Measurements from ENCODE around the gene CHKA.

Gene CHKA

GRCh38 chr11:68036141-68036716 is 85.0 kb downstream of the CHKA start:
- no peak for DNase-seq
- no peak overlapping the region for H3K4me2 ChIP-seq (ENCODE audit: low read length)
- no peak overlapping the region for H4K8ac ChIP-seq (ENCODE audit: low read depth, low read length)
- H3K4ac ChIP-seq (ENCODE audit: low read depth, low read length), result no peak overlapping the region
- H3K79me2 ChIP-seq (ENCODE audit: control insufficient read depth, insufficient read depth, low read length), result peaks cover 5% of the 10 kb centered on the region
- no peak overlapping the region for H3K9ac ChIP-seq (ENCODE audit: low read length)
- no peaks in the 10 kb centered on the region for H3K27me3 ChIP-seq (ENCODE audit: insufficient read depth, low read length, poor library complexity)
- peaks cover 7% of the 10 kb centered on the region for H3K4me1 ChIP-seq (ENCODE audit: control insufficient read depth, low read depth, low read length)
- H3K79me1 ChIP-seq (ENCODE audit: low read length), result peaks cover 9% of the 10 kb centered on the region
- peaks cover 4% of the 10 kb centered on the region for H3K36me3 ChIP-seq (ENCODE audit: control insufficient read depth, insufficient read depth, low read length)
- H2BK15ac ChIP-seq (replicated peaks; ENCODE audit: low read depth), result no peak overlapping the region
- WGBS (ENCODE audit: extremely low coverage, insufficient coverage, low lambda C conversion rate), result no CpG with 5 or more reads among the region's 27 CpGs
- no peak overlapping the region for H2BK120ac ChIP-seq (ENCODE audit: low read depth, low read length)
- H3K56ac ChIP-seq (ENCODE audit: low read length), result no peak overlapping the region
- H3K18ac ChIP-seq (ENCODE audit: low read length), result no peak overlapping the region
- no peak overlapping the region for H2AK5ac ChIP-seq (ENCODE audit: low read length)
- H4K5ac ChIP-seq (ENCODE audit: low read length), result no peak overlapping the region
- no peak overlapping the region for H3K4me3 ChIP-seq (ENCODE audit: low read length)
- H3K27ac ChIP-seq (ENCODE audit: low read depth, low read length), result no peak overlapping the region
- H3K23ac ChIP-seq (ENCODE audit: low read length), result no peak overlapping the region
- no peak overlapping the region for H2BK5ac ChIP-seq (ENCODE audit: low read length)

DNA sequence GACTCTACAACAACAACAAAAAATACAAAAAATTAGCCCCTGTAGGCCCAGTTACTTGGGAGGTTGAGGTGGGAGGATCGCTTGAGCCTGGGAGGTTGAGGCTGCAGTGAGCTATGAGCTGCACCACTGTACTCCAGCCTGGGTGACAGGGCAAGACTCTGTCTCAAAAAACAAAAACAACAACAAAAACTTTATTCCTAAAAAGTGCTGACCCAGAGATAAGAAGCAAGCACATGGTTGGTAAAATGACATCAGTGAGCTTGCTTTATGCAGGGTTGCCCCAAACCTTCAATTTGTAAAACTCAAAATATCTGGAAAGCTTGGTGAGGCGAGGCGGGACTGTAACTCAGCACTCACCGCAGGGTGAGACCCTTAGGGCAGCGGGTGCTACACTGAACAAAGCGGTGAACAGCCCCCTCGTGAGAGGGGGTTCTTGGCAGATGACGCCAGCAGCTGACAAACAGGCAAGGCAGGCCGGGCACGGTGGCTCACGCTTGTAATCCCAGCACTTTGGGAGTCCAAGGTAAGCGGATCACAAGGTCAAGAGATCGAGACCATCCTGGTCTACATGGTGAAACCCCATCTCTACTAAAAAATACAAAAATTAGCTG is 85.8 kb downstream of the CHKA start:
- no CpG with 5 or more reads among the region's 13 CpGs for WGBS (ENCODE audit: extremely low coverage, insufficient coverage, low lambda C conversion rate)
- no peak overlapping the region for H3K4me3 ChIP-seq (ENCODE audit: low read length)
- H3K18ac ChIP-seq (ENCODE audit: low read length), result no peak overlapping the region
- no peak for DNase-seq
- H3K4me2 ChIP-seq (ENCODE audit: low read length), result no peak overlapping the region
- H3K36me3 ChIP-seq (ENCODE audit: control insufficient read depth, insufficient read depth, low read length), result peaks cover 4% of the 10 kb centered on the region
- H3K9ac ChIP-seq (ENCODE audit: low read length), result no peak overlapping the region
- peaks cover 13% of the 10 kb centered on the region for H3K79me1 ChIP-seq (ENCODE audit: low read length)
- H2BK15ac ChIP-seq (replicated peaks; ENCODE audit: low read depth), result no peak overlapping the region
- no peak overlapping the region for H3K4ac ChIP-seq (ENCODE audit: low read depth, low read length)
- no peak overlapping the region for H3K27ac ChIP-seq (ENCODE audit: low read depth, low read length)
- peaks cover 7% of the 10 kb centered on the region for H3K4me1 ChIP-seq (ENCODE audit: control insufficient read depth, low read depth, low read length)
- H2BK5ac ChIP-seq (ENCODE audit: low read length), result no peak overlapping the region
- H2BK120ac ChIP-seq (ENCODE audit: low read depth, low read length), result no peak overlapping the region
- H3K79me2 ChIP-seq (ENCODE audit: control insufficient read depth, insufficient read depth, low read length), result peaks cover 9% of the 10 kb centered on the region
- no peaks in the 10 kb centered on the region for H3K27me3 ChIP-seq (ENCODE audit: insufficient read depth, low read length, poor library complexity)
- H3K56ac ChIP-seq (ENCODE audit: low read length), result no peak overlapping the region
- no peak overlapping the region for H4K5ac ChIP-seq (ENCODE audit: low read length)
- no peak overlapping the region for H2AK5ac ChIP-seq (ENCODE audit: low read length)
- H4K8ac ChIP-seq (ENCODE audit: low read depth, low read length), result no peak overlapping the region
- H3K23ac ChIP-seq (ENCODE audit: low read length), result no peak overlapping the region

- H3K36me3 ChIP-seq (ENCODE audit: control insufficient read depth, insufficient read depth, low read length), result peaks cover 4% of the 10 kb centered on the region
- H3K9ac ChIP-seq (ENCODE audit: low read length), result no peak overlapping the region
- H3K27ac ChIP-seq (ENCODE audit: low read depth, low read length), result no peak overlapping the region
- no peak overlapping the region for H2BK5ac ChIP-seq (ENCODE audit: low read length)
- H4K5ac ChIP-seq (ENCODE audit: low read length), result no peak overlapping the region
- H3K4me3 ChIP-seq (ENCODE audit: low read length), result no peak overlapping the region
- no CpG with 5 or more reads among the region's 12 CpGs for WGBS (ENCODE audit: extremely low coverage, insufficient coverage, low lambda C conversion rate)
- no peak overlapping the region for H3K23ac ChIP-seq (ENCODE audit: low read length)
- H4K8ac ChIP-seq (ENCODE audit: low read depth, low read length), result no peak overlapping the region
- H3K18ac ChIP-seq (ENCODE audit: low read length), result no peak overlapping the region
- H2AK5ac ChIP-seq (ENCODE audit: low read length), result no peak overlapping the region
- H2BK15ac ChIP-seq (replicated peaks; ENCODE audit: low read depth), result no peak overlapping the region
- peaks cover 2% of the 10 kb centered on the region for H3K4me1 ChIP-seq (ENCODE audit: control insufficient read depth, low read depth, low read length)
- no peak overlapping the region for H3K4me2 ChIP-seq (ENCODE audit: low read length)
- no peak overlapping the region for H3K4ac ChIP-seq (ENCODE audit: low read depth, low read length)
- H3K27me3 ChIP-seq (ENCODE audit: insufficient read depth, low read length, poor library complexity), result no peaks in the 10 kb centered on the region
- DNase-seq, result no peak
- H3K56ac ChIP-seq (ENCODE audit: low read length), result no peak overlapping the region
- H2BK120ac ChIP-seq (ENCODE audit: low read depth, low read length), result no peak overlapping the region
- H3K79me2 ChIP-seq (ENCODE audit: control insufficient read depth, insufficient read depth, low read length), result peaks cover 9% of the 10 kb centered on the region
- H3K79me1 ChIP-seq (ENCODE audit: low read length), result peaks cover 14% of the 10 kb centered on the region
Measured at GRCh38 chr11:68033708-68034045, 87.5 kb downstream of the CHKA start.

DNA sequence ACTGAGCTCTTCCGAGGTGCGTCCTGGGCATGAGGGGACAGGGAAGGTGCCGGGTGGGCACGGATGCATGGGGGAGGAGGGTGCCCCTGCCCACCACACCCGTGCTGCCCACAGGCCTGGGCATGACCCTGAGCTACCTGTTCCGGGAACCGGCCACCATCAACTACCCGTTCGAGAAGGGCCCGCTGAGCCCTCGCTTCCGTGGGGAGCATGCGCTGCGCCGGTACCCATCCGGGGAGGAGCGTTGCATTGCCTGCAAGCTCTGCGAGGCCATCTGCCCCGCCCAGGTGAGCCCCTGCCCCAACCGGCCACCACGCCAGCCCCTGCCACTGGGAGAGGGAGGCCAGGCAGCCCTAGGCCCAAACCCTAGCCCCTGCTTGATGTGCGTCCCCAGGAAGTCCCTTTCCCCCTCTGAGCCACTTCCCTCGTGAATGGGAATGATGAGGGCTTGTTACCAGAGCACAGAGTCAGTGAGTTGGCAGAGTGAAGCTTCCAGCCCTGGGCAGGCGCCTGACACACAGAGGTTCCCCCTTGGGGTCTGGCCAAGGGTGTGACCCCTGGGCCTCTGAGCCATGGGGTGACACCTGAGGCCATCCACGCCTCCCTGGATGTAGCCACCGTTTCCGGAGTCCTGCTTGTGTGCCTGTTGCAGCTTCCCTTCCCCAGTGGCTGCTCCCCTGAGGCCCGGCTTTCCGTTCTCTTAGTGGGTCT is 88.0 kb downstream of the CHKA start:
- Histone ChIP-seq H2BK15ac (replicated peaks; ENCODE audit: low read depth) (no peak overlapping the region), H2BK120ac (ENCODE audit: low read depth, low read length) (no peak overlapping the region), H4K8ac (ENCODE audit: low read depth, low read length) (no peak overlapping the region), H3K4me2 (ENCODE audit: low read length) (no peak overlapping the region), H4K5ac (ENCODE audit: low read length) (no peak overlapping the region), H3K27ac (ENCODE audit: low read depth, low read length) (no peak overlapping the region), H3K79me1 (ENCODE audit: low read length) (peaks cover 14% of the 10 kb centered on the region), H2AK5ac (ENCODE audit: low read length) (no peak overlapping the region), H3K27me3 (ENCODE audit: insufficient read depth, low read length, poor library complexity) (no peaks in the 10 kb centered on the region), H3K79me2 (ENCODE audit: control insufficient read depth, insufficient read depth, low read length) (peaks cover 9% of the 10 kb centered on the region), H3K4ac (ENCODE audit: low read depth, low read length) (no peak overlapping the region), H3K9ac (ENCODE audit: low read length) (no peak overlapping the region), H2BK5ac (ENCODE audit: low read length) (no peak overlapping the region), H3K23ac (ENCODE audit: low read length) (no peak overlapping the region), H3K4me1 (ENCODE audit: control insufficient read depth, low read depth, low read length) (peaks cover 2% of the 10 kb centered on the region), H3K36me3 (ENCODE audit: control insufficient read depth, insufficient read depth, low read length) (peaks cover 4% of the 10 kb centered on the region), H3K4me3 (ENCODE audit: low read length) (no peak overlapping the region), H3K18ac (ENCODE audit: low read length) (no peak overlapping the region), H3K56ac (ENCODE audit: low read length) (no peak overlapping the region)
- no peak for DNase-seq
- WGBS (ENCODE audit: extremely low coverage, insufficient coverage, low lambda C conversion rate), result no CpG with 5 or more reads among the region's 29 CpGs

DNA sequence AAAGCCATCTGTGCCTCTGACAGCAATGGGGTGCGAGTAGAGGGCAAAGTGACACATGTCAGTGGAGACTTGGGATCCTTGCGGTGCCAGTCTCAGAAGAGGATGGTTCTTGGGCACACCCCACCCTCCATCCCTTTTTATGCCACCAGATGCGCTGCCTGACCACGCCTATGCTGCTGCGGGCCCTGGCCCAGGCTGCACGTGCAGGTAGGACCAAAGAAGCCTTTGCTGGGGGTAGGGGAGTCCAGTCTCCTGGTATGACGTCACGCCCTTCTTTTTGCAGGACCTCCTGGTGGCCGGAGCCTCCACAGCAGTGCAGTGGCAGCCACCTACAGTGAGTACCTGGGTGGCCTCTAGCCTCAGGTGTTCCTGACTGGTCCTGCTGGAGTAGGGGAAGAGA is 89.2 kb downstream of the CHKA start:
- Histone ChIP-seq H3K27me3 (ENCODE audit: insufficient read depth, low read length, poor library complexity) (no peaks in the 10 kb centered on the region), H3K79me2 (ENCODE audit: control insufficient read depth, insufficient read depth, low read length) (peaks cover 9% of the 10 kb centered on the region), H3K56ac (ENCODE audit: low read length) (peak overlapping the region; percentile 60), H2BK120ac (ENCODE audit: low read depth, low read length) (no peak overlapping the region), H2BK5ac (ENCODE audit: low read length) (no peak overlapping the region), H3K4me1 (ENCODE audit: control insufficient read depth, low read depth, low read length) (peaks cover 2% of the 10 kb centered on the region), H4K8ac (ENCODE audit: low read depth, low read length) (no peak overlapping the region), H3K23ac (ENCODE audit: low read length) (no peak overlapping the region), H3K36me3 (ENCODE audit: control insufficient read depth, insufficient read depth, low read length) (peaks cover 4% of the 10 kb centered on the region), H3K4me2 (ENCODE audit: low read length) (no peak overlapping the region), H3K27ac (ENCODE audit: low read depth, low read length) (no peak overlapping the region), H3K4ac (ENCODE audit: low read depth, low read length) (no peak overlapping the region), H4K5ac (ENCODE audit: low read length) (no peak overlapping the region), H3K79me1 (ENCODE audit: low read length) (peaks cover 14% of the 10 kb centered on the region), H2BK15ac (replicated peaks; ENCODE audit: low read depth) (no peak overlapping the region), H3K4me3 (ENCODE audit: low read length) (no peak overlapping the region), H3K9ac (ENCODE audit: low read length) (peak overlapping the region; percentile 42), H3K18ac (ENCODE audit: low read length) (no peak overlapping the region), H2AK5ac (ENCODE audit: low read length) (no peak overlapping the region)
- DNase-seq, result no peak
- WGBS (ENCODE audit: extremely low coverage, insufficient coverage, low lambda C conversion rate), result no CpG with 5 or more reads among the region's 9 CpGs

Measured in mesendoderm (in vitro differentiated cells).